Panc1 (cell line): ENCODE results near the gene NXPH4. TPM values are rescaled to one million over a fixed set of nuclear protein-coding genes. Genes with fewer than 3 reads are reported as not detected.

Source experiments
- ATAC-seq: fragments of 200-7000 bp; cut with Tn5 transposase; 2 replicates; pipeline ENCODE4 v1.9.1; 2020; ENCODE audit warnings: mild to moderate bottlenecking, moderate library complexity
- BruUV-seq: library from RNA; stranded (reverse); fragments of 400-500 nt; replicated peaks from 2 replicates; lab custom pipeline; 2021; lab: Mats Ljungman, UMichigan
- CTCF ChIA-PET: fragments of 300-600 bp; sonication (Branson Sonifier 250); formaldehyde crosslinking; loops from one replicate; lab custom pipeline; 2022; ENCODE audit warnings: antibody characterized with exemption; lab: Charles Lee
- POLR2A ChIA-PET: fragments of 300-600 bp; sonication (Branson Sonifier 250); formaldehyde crosslinking; loops from one replicate; lab custom pipeline; 2022; ENCODE audit warnings: antibody characterized with exemption; lab: Charles Lee
- DNase-seq: peaks from one replicate; pipeline ENCODE4 v3.0.0-alpha.2; 2010; ENCODE audit warnings: low read depth, low spot score
- H3K27ac ChIP-seq: 2 replicates; pipeline ENCODE4 v1.5.1; 2011; ENCODE audit warnings: mild to moderate bottlenecking, low read length, inconsistent platforms
- H3K27me3 ChIP-seq: fragments of 200-500 bp; sonication (Bioruptor generic); 2 replicates; pipeline ENCODE4 v1.6.0; 2014; ENCODE audit warnings: low read length, inconsistent platforms; ENCODE audit not compliant: control insufficient read depth, insufficient read depth
- H3K36me3 ChIP-seq: fragments of 200-500 bp; sonication (Bioruptor generic); 2 replicates; pipeline ENCODE4 v1.5.1; 2014; ENCODE audit warnings: inconsistent platforms, mild to moderate bottlenecking, low read length, moderate library complexity; ENCODE audit not compliant: control insufficient read depth, insufficient read depth
- H3K4me1 ChIP-seq: 2 replicates; pipeline ENCODE4 v1.5.1; 2011; ENCODE audit warnings: inconsistent platforms, mild to moderate bottlenecking, low read length, moderate library complexity; ENCODE audit not compliant: control insufficient read depth, insufficient read depth
- H3K4me3 ChIP-seq, 2 experiments: 2 replicates each; pipeline ENCODE4 v1.5.1; 2011 to 2012; ENCODE audit warnings: low read depth in 2 of 2, low read length in 2 of 2, mild to moderate bottlenecking in 2 of 2, inconsistent platforms in 1 of 2, moderate library complexity in 1 of 2
- H3K9me3 ChIP-seq: fragments of 200-500 bp; sonication (Bioruptor generic); 2 replicates; pipeline ENCODE4 v1.5.1; 2014; ENCODE audit warnings: low read depth, mild to moderate bottlenecking, inconsistent platforms, low read length, moderate library complexity; ENCODE audit not compliant: control insufficient read depth, insufficient read depth
- POLR2AphosphoS5 ChIP-seq: IDR thresholded peaks from 2 replicates; pipeline ENCODE4 v1.6.1; 2012; ENCODE audit warnings: mild to moderate bottlenecking, low read depth, low read length, moderate library complexity
- SIN3A ChIP-seq: IDR thresholded peaks from 2 replicates; pipeline ENCODE4 v1.6.1; 2012; ENCODE audit warnings: low read depth, mild to moderate bottlenecking, low read length, moderate library complexity, borderline replicate concordance; ENCODE audit not compliant: insufficient read depth
- TCF7L2 ChIP-seq: IDR thresholded peaks from 2 replicates; pipeline ENCODE4 v1.6.1; 2011; ENCODE audit warnings: mild to moderate bottlenecking, low read depth, low read length, inconsistent platforms
- in situ Hi-C: cut with HindIII; loops from 2 replicates; pipeline ENCODE4 v1.10.0; 2016; ENCODE audit warnings: low sequenced_read_pairs, low pct_unique_long_range_greater_than_20kb
- intact Hi-C: fragments of 100-400 bp; cut with micrococcal nuclease; formaldehyde crosslinking; loops from one replicate; pipeline ENCODE4 v1.10.0; 2022; ENCODE audit not compliant: unreplicated experiment
- total RNA-seq: library from RNA; stranded (reverse); gene quantifications from one replicate; pipeline ENCODE4 v1.2.1, GENCODE V29; 2021; ENCODE audit not compliant: unreplicated experiment
- TF ChIP-seq, protein P1 (sequence below): fragments of 450-650 bp; IDR thresholded peaks from 2 replicates; pipeline ENCODE4 v1.5.1; 2017; ENCODE audit warnings: mild to moderate bottlenecking
- TF ChIP-seq, protein P2 (sequence below), 2 experiments: IDR thresholded peaks; 2 replicates each; pipeline ENCODE4 v1.6.1; 2011 to 2012; ENCODE audit warnings: low read depth in 2 of 2, control low read depth in 1 of 2, low read length in 1 of 2, mild to moderate bottlenecking in 1 of 2, moderate library complexity in 1 of 2; ENCODE audit not compliant: insufficient read depth in 1 of 2

The NXPH4 gene
- total RNA-seq, 1 experiment from 2014 or later: 2.1 TPM

DNA sequence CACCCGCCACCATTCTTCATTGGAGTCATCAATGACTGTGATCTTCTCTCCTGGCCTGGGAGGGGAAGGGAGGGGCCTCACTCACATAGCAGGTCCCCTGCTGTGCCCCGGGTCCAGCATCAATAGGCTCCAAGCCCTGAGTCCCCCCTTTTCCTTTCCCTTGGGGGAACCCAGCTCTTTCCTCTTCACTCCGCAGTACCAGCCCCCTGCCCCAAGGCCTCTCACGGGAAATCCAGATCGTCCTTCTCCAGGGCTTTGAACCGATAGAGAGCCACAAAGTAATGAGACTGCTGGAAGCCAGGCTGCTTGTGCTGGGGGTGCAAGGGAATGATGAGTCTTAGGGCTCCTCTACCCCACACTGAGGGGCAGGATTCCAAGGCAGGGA, 27.7 kb downstream of the NXPH4 start:
- Histone ChIP-seq H3K36me3 (no peaks in the 10 kb centered on the region), H3K27ac (no peak overlapping the region), H3K9me3 (no peaks in the 10 kb centered on the region), H3K27me3 (peaks cover 2% of the 10 kb centered on the region; the same call in 1 of the 2 replicates), H3K4me1 (peaks cover 17% of the 10 kb centered on the region), H3K4me3 (no peak overlapping the region)
- DNase-seq (no peak), ATAC-seq (no peak)
- BruUV-seq: no TSS peak
- TF ChIP-seq TCF7L2 (no peak), SIN3A (no peak), POLR2AphosphoS5 (no peak)
- TF ChIP-seq, protein P1, sequence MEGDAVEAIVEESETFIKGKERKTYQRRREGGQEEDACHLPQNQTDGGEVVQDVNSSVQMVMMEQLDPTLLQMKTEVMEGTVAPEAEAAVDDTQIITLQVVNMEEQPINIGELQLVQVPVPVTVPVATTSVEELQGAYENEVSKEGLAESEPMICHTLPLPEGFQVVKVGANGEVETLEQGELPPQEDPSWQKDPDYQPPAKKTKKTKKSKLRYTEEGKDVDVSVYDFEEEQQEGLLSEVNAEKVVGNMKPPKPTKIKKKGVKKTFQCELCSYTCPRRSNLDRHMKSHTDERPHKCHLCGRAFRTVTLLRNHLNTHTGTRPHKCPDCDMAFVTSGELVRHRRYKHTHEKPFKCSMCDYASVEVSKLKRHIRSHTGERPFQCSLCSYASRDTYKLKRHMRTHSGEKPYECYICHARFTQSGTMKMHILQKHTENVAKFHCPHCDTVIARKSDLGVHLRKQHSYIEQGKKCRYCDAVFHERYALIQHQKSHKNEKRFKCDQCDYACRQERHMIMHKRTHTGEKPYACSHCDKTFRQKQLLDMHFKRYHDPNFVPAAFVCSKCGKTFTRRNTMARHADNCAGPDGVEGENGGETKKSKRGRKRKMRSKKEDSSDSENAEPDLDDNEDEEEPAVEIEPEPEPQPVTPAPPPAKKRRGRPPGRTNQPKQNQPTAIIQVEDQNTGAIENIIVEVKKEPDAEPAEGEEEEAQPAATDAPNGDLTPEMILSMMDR: no peak
- TF ChIP-seq, protein P2, sequence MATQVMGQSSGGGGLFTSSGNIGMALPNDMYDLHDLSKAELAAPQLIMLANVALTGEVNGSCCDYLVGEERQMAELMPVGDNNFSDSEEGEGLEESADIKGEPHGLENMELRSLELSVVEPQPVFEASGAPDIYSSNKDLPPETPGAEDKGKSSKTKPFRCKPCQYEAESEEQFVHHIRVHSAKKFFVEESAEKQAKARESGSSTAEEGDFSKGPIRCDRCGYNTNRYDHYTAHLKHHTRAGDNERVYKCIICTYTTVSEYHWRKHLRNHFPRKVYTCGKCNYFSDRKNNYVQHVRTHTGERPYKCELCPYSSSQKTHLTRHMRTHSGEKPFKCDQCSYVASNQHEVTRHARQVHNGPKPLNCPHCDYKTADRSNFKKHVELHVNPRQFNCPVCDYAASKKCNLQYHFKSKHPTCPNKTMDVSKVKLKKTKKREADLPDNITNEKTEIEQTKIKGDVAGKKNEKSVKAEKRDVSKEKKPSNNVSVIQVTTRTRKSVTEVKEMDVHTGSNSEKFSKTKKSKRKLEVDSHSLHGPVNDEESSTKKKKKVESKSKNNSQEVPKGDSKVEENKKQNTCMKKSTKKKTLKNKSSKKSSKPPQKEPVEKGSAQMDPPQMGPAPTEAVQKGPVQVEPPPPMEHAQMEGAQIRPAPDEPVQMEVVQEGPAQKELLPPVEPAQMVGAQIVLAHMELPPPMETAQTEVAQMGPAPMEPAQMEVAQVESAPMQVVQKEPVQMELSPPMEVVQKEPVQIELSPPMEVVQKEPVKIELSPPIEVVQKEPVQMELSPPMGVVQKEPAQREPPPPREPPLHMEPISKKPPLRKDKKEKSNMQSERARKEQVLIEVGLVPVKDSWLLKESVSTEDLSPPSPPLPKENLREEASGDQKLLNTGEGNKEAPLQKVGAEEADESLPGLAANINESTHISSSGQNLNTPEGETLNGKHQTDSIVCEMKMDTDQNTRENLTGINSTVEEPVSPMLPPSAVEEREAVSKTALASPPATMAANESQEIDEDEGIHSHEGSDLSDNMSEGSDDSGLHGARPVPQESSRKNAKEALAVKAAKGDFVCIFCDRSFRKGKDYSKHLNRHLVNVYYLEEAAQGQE (IDR thresholded peaks at IDR 0.05; ENCODE audit: insufficient read depth in 1 of 2, low read depth in 2 of 2, low read length in 1 of 2): no peak
- ChIA-PET POLR2A (no interaction called here), CTCF (interaction anchor here (0.5 to 1.3 kb wide), 3 partner anchors 17 to 753 kb away, joined by 4 to 8 read pairs (median 4); no protein-coding TSS in a partner anchor)
- in situ Hi-C loops (no loop called here), intact Hi-C loops (no loop called here)

DNA sequence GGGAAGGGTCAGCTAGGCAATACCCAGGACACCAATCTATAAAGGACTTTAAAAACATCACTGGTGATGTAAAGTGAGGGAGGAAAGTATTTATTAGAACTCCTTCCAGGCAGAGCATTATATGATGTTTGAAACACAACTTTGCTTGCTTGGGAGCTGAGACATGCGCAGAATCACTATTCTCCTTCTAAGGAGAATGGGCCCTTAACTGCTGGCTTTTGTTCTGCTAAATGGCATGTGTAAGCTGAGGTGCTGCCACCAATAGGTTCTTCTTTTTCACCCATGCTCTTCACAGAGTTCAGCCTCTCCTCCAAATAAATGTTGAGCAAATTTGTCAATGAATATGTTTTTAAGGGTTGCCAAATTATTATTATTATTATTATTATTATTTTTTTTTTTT, 30.4 kb downstream of the NXPH4 start:
- POLR2A ChIA-PET: interaction anchor here (0.6 kb wide), 1 partner anchor 691 kb away, joined by 3 read pairs; no protein-coding TSS in a partner anchor
- no peak overlapping the region for H3K27ac ChIP-seq
- TF ChIP-seq, protein P1: no peak
- TF ChIP-seq SIN3A (no peak), TCF7L2 (no peak)
- TF ChIP-seq, protein P2 (IDR thresholded peaks at IDR 0.05; ENCODE audit: insufficient read depth in 1 of 2, low read depth in 2 of 2, low read length in 1 of 2): no peak
- no peaks in the 10 kb centered on the region for H3K9me3 ChIP-seq
- ATAC-seq (no peak), DNase-seq (no peak)
- BruUV-seq: no TSS peak
- no peak overlapping the region for H3K4me3 ChIP-seq
- intact Hi-C loops: no loop called here
- no peaks in the 10 kb centered on the region for H3K27me3 ChIP-seq
- CTCF ChIA-PET: no interaction called here
- in situ Hi-C loops: no loop called here
- no peaks in the 10 kb centered on the region for H3K36me3 ChIP-seq
- H3K4me1 ChIP-seq: peaks cover 3% of the 10 kb centered on the region; the same call in 1 of the 2 replicates
